Naive B cell (primary cell): ENCODE data around the gene UPB1. TPM values are rescaled to one million over a fixed set of nuclear protein-coding genes. Genes with fewer than 3 reads are reported as not detected.
"Not testable (repeated sequence)": the region's sequence is repeated elsewhere in the genome, so short reads cannot be mapped to it uniquely, and the experiment has no call there.

ENCODE experiments used
- ATAC-seq, 2 donors: fragments of 150-1000 bp; cut with Tn5 transposase; 2 replicates each; pipeline ENCODE4 v1.10.0; 2021; ENCODE audit warnings: low read depth in 2 of 2, mild to moderate bottlenecking in 2 of 2, moderate library complexity in 2 of 2
- DNase-seq: peaks from one replicate; pipeline ENCODE4 v3.0.0; 2022
- H3K27ac Mint-ChIP-seq, 6 donors: one replicate each; pipeline ENCODE4 v1.8.0; 2020 to 2022; ENCODE audit warnings: mild to moderate bottlenecking in 6 of 6, mixed read lengths in 6 of 6, moderate library complexity in 5 of 6, inconsistent platforms in 2 of 6
- H3K27me3 Mint-ChIP-seq, 3 donors: one replicate each; pipeline ENCODE4 v1.8.0; 2021 to 2022; ENCODE audit warnings: mixed read lengths in 3 of 3, mild to moderate bottlenecking in 1 of 3
- H3K36me3 Mint-ChIP-seq, 2 donors: one replicate each; pipeline ENCODE4 v1.8.0; 2020 to 2022; ENCODE audit warnings: mixed read lengths in 2 of 2, inconsistent platforms in 1 of 2, mild to moderate bottlenecking in 1 of 2
- H3K4me1 Mint-ChIP-seq, 3 donors: one replicate each; pipeline ENCODE4 v1.8.0; 2020 to 2022; ENCODE audit warnings: mixed read lengths in 3 of 3, inconsistent platforms in 1 of 3, mild to moderate bottlenecking in 1 of 3, moderate library complexity in 1 of 3
- H3K4me3 Mint-ChIP-seq, 8 donors: one replicate each; pipeline ENCODE4 v1.8.0; 2020 to 2022; ENCODE audit warnings: mild to moderate bottlenecking in 8 of 8, mixed read lengths in 8 of 8, moderate library complexity in 8 of 8, inconsistent platforms in 2 of 8
- H3K9me3 Mint-ChIP-seq, 7 donors: one replicate each; pipeline ENCODE4 v1.8.0; 2020 to 2022; ENCODE audit warnings: mixed read lengths in 7 of 7, mild to moderate bottlenecking in 5 of 7, inconsistent platforms in 2 of 7, moderate library complexity in 1 of 7
- polyA plus RNA-seq, 6 donors: library from polyadenylated mRNA; unstranded; fragments of 300-500 nt; fragmentation: Illumina TruSeq; gene quantifications; one replicate each; pipeline ENCODE4 v1.2.3, GENCODE V29; 2021; ENCODE audit warnings: low read depth in 6 of 6

The UPB1 gene
- polyA plus RNA-seq, 6 donors from 2014 or later = 0.08 to 0.90 (median 0.20) TPM; not detected in 1

GRCh38 chr22:24529898-24530297, 34.8 kb downstream of the UPB1 start:
- Mint-ChIP-seq H3K27me3 (no peaks in the 10 kb centered on the region), H3K4me3 (no peak overlapping the region)
- no peak for ATAC-seq

GRCh38 chr22:24530968-24531367, 35.8 kb downstream of the UPB1 start:
- not testable (repeated sequence) for H3K9me3 Mint-ChIP-seq, H3K4me3 Mint-ChIP-seq, H3K36me3 Mint-ChIP-seq, ATAC-seq, H3K27me3 Mint-ChIP-seq, DNase-seq, H3K4me1 Mint-ChIP-seq, H3K27ac Mint-ChIP-seq

More at GRCh38 chr22:24529898-24530297, 34.8 kb downstream of the UPB1 start:
- no peaks in the 10 kb centered on the region for H3K36me3 Mint-ChIP-seq
- peak overlapping the region in 4 of 6 donors; percentile 39 to 88 (median 66) for H3K27ac Mint-ChIP-seq
- no peaks in the 10 kb centered on the region for H3K9me3 Mint-ChIP-seq
- DNase-seq = no peak
- peaks cover 7 to 11% (median 8%) of the 10 kb centered on the region in 3 donors for H3K4me1 Mint-ChIP-seq

- Mint-ChIP-seq H3K27ac (peak overlapping the region in 1 of 6 donors; percentile 78), H3K4me3 (no peak overlapping the region), H3K4me1 (peaks cover 0 to 4% (median 0%) of the 10 kb centered on the region in 3 donors), H3K36me3 (peaks cover 0 to 3% of the 10 kb centered on the region in 2 donors), H3K9me3 (no peaks in the 10 kb centered on the region), H3K27me3 (no peaks in the 10 kb centered on the region)
- ATAC-seq (no peak), DNase-seq (no peak)
These were observed 36.9 kb downstream of the UPB1 start for GRCh38 chr22:24532075-24532474.

GRCh38 chr22:24535348-24535747, 40.2 kb downstream of the UPB1 start:
- Mint-ChIP-seq H3K27me3 (no peaks in the 10 kb centered on the region), H3K36me3 (peaks cover 0 to 12% of the 10 kb centered on the region in 2 donors), H3K27ac (peak overlapping the region in 1 of 6 donors; percentile 82), H3K9me3 (no peaks in the 10 kb centered on the region), H3K4me3 (no peak overlapping the region), H3K4me1 (peaks cover 7 to 18% (median 10%) of the 10 kb centered on the region in 3 donors)
- DNase-seq = no peak
- ATAC-seq = no peak

GRCh38 chr22:24536089-24536488, 41.0 kb downstream of the UPB1 start:
- peaks cover 0 to 12% of the 10 kb centered on the region in 2 donors for H3K36me3 Mint-ChIP-seq
- ATAC-seq = no peak
- H3K27me3 Mint-ChIP-seq = no peaks in the 10 kb centered on the region
- H3K4me1 Mint-ChIP-seq = peaks cover 11 to 25% (median 18%) of the 10 kb centered on the region in 3 donors
- H3K9me3 Mint-ChIP-seq = no peaks in the 10 kb centered on the region
- no peak for DNase-seq
- no peak overlapping the region for H3K4me3 Mint-ChIP-seq
- peak overlapping the region in 2 of 6 donors; percentile 39 to 52 for H3K27ac Mint-ChIP-seq

- Mint-ChIP-seq H3K36me3 (peaks cover 0 to 12% of the 10 kb centered on the region in 2 donors), H3K27ac (peak overlapping the region in 2 of 6 donors; percentile 12 to 72), H3K9me3 (no peaks in the 10 kb centered on the region), H3K27me3 (no peaks in the 10 kb centered on the region), H3K4me1 (peaks cover 30 to 56% (median 52%) of the 10 kb centered on the region in 3 donors), H3K4me3 (peak overlapping the region in 2 of 8 donors; percentile 29 to 76)
- no peak for ATAC-seq
- no peak for DNase-seq
These were observed 45.3 kb downstream of the UPB1 start for GRCh38 chr22:24540470-24540869.

- DNase-seq = no peak
- Mint-ChIP-seq H3K9me3 (no peaks in the 10 kb centered on the region), H3K4me1 (peaks cover 33 to 64% (median 57%) of the 10 kb centered on the region in 3 donors), H3K27ac (peak overlapping the region in 5 of 6 donors; percentile 46 to 84 (median 72)), H3K36me3 (peaks cover 4 to 8% of the 10 kb centered on the region in 2 donors), H3K4me3 (peak overlapping the region in 7 of 8 donors; percentile 22 to 77 (median 64)), H3K27me3 (no peaks in the 10 kb centered on the region)
- peak; percentile 46 to 69 for ATAC-seq
These were observed 46.8 kb downstream of the UPB1 start for GRCh38 chr22:24541681-24542515.

GRCh38 chr22:24542641-24543040, 47.5 kb downstream of the UPB1 start:
- Mint-ChIP-seq H3K27me3 (no peaks in the 10 kb centered on the region), H3K27ac (peak overlapping the region in 2 of 6 donors; percentile 72 to 84), H3K36me3 (peaks cover 8 to 12% of the 10 kb centered on the region in 2 donors), H3K4me3 (peak overlapping the region in 6 of 8 donors; percentile 3 to 77 (median 40)), H3K9me3 (no peaks in the 10 kb centered on the region), H3K4me1 (peaks cover 40 to 72% (median 65%) of the 10 kb centered on the region in 3 donors)
- no peak for DNase-seq
- ATAC-seq = no peak

GRCh38 chr22:24543185-24543601, 48.1 kb downstream of the UPB1 start:
- Mint-ChIP-seq H3K27ac (peak overlapping the region in 4 of 6 donors; percentile 68 to 79 (median 74)), H3K27me3 (no peaks in the 10 kb centered on the region), H3K4me1 (peaks cover 42 to 77% (median 66%) of the 10 kb centered on the region in 3 donors), H3K9me3 (no peaks in the 10 kb centered on the region), H3K36me3 (peaks cover 8 to 15% of the 10 kb centered on the region in 2 donors), H3K4me3 (peak overlapping the region in 3 of 8 donors; percentile 25 to 39 (median 27))
- DNase-seq (no peak), ATAC-seq (no peak)

- ATAC-seq = no peak
- Mint-ChIP-seq H3K9me3 (no peaks in the 10 kb centered on the region), H3K4me1 (peaks cover 46 to 82% (median 71%) of the 10 kb centered on the region in 3 donors), H3K27me3 (no peaks in the 10 kb centered on the region), H3K36me3 (peaks cover 8 to 15% of the 10 kb centered on the region in 2 donors), H3K4me3 (peak overlapping the region in 2 of 8 donors; percentile 15 to 67), H3K27ac (peak overlapping the region in 2 of 6 donors; percentile 52 to 79)
- no peak for DNase-seq
These were observed 48.6 kb downstream of the UPB1 start for GRCh38 chr22:24543679-24544243.

GRCh38 chr22:24548812-24549211, 53.7 kb downstream of the UPB1 start:
- H3K27ac Mint-ChIP-seq = peak overlapping the region in 3 of 6 donors; percentile 28 to 47 (median 29)
- peaks cover 53 to 84% (median 71%) of the 10 kb centered on the region in 3 donors for H3K4me1 Mint-ChIP-seq
- DNase-seq (no peak), ATAC-seq (no peak)
- no peaks in the 10 kb centered on the region for H3K27me3 Mint-ChIP-seq
- peak overlapping the region in 3 of 8 donors; percentile 29 to 70 (median 47) for H3K4me3 Mint-ChIP-seq
- H3K9me3 Mint-ChIP-seq = no peaks in the 10 kb centered on the region
- peaks cover 0 to 29% of the 10 kb centered on the region in 2 donors for H3K36me3 Mint-ChIP-seq

GRCh38 chr22:24550028-24550901, 55.1 kb downstream of the UPB1 start:
- H3K4me1 Mint-ChIP-seq = peaks cover 59 to 79% (median 73%) of the 10 kb centered on the region in 3 donors

More at GRCh38 chr22:24550028-24550901, 55.1 kb downstream of the UPB1 start:
- peak overlapping the region; percentile 60 to 99 (median 82) for H3K4me3 Mint-ChIP-seq
- peaks cover 0 to 29% of the 10 kb centered on the region in 2 donors for H3K36me3 Mint-ChIP-seq
- H3K27me3 Mint-ChIP-seq = no peaks in the 10 kb centered on the region
- peak overlapping the region; percentile 66 to 95 (median 84) for H3K27ac Mint-ChIP-seq
- ATAC-seq = no peak
- no peaks in the 10 kb centered on the region for H3K9me3 Mint-ChIP-seq
- no peak for DNase-seq
